Measurements from ENCODE around the gene CHCHD6. TPM values are rescaled to one million over a fixed set of nuclear protein-coding genes. Genes with fewer than 3 reads are reported as not detected.

CHCHD6 gene
- total RNA-seq, 1 donor from 2014 or later = 28.7 TPM

DNA sequence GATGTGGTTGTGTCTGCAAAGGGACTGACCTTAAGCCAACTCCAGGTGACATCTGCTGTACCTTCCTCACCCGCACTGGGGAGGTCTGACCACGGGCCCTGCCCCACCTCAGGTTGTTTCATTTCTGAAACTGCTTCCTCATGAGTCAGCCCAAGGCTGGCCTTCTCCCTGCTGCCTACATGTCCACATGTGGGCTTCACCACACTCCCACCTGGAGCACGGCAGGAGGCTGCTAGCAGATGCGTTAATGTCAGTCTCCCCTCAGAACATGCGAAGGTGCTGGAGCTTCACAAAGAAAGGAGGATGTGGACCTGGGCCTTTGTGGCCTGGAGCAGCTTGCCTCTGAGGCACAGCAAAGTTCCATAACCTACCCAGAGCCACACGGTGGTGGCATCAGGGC is 209.5 kb downstream of the CHCHD6 start:
- Histone ChIP-seq H3K36me3 (ENCODE audit: control insufficient read depth, insufficient read depth, low read length) (no peaks in the 10 kb centered on the region), H3K4me3 (ENCODE audit: low read depth, low read length) (no peak overlapping the region), H3K27me3 (ENCODE audit: control insufficient read depth, insufficient read depth, low read length) (no peaks in the 10 kb centered on the region)
- no peak for DNase-seq (ENCODE audit: low read depth)
- TF ChIP-seq, protein P1, sequence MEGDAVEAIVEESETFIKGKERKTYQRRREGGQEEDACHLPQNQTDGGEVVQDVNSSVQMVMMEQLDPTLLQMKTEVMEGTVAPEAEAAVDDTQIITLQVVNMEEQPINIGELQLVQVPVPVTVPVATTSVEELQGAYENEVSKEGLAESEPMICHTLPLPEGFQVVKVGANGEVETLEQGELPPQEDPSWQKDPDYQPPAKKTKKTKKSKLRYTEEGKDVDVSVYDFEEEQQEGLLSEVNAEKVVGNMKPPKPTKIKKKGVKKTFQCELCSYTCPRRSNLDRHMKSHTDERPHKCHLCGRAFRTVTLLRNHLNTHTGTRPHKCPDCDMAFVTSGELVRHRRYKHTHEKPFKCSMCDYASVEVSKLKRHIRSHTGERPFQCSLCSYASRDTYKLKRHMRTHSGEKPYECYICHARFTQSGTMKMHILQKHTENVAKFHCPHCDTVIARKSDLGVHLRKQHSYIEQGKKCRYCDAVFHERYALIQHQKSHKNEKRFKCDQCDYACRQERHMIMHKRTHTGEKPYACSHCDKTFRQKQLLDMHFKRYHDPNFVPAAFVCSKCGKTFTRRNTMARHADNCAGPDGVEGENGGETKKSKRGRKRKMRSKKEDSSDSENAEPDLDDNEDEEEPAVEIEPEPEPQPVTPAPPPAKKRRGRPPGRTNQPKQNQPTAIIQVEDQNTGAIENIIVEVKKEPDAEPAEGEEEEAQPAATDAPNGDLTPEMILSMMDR (IDR thresholded peaks at IDR 0.05; ENCODE audit: insufficient read depth, low read length, poor library complexity, severe bottlenecking) = no peak

DNA sequence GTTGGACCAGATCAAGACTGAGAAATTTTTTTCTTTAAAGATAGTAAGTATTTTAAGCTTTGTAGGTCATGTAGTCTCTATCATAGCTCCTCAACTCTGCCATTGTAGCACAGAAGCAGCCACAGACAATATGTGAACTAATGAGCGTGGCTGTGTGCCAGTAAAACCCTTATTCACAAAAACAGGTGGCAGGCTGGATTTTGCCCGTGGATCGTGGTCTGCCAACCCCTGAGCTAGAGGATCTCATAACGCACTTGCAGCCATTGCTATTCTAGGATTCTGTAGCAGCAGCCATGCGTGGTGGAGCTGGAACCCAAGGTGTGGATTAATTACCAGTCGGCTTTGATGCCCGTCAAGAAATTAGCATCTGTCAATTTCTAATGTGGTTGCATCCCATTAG is 210.2 kb downstream of the CHCHD6 start:
- Histone ChIP-seq H3K4me3 (ENCODE audit: low read depth, low read length) (no peak overlapping the region), H3K27me3 (ENCODE audit: control insufficient read depth, insufficient read depth, low read length) (no peaks in the 10 kb centered on the region), H3K36me3 (ENCODE audit: control insufficient read depth, insufficient read depth, low read length) (no peaks in the 10 kb centered on the region)
- DNase-seq (ENCODE audit: low read depth) = no peak
- TF ChIP-seq, protein P1 (IDR thresholded peaks at IDR 0.05; ENCODE audit: insufficient read depth, low read length, poor library complexity, severe bottlenecking) = no peak

DNA sequence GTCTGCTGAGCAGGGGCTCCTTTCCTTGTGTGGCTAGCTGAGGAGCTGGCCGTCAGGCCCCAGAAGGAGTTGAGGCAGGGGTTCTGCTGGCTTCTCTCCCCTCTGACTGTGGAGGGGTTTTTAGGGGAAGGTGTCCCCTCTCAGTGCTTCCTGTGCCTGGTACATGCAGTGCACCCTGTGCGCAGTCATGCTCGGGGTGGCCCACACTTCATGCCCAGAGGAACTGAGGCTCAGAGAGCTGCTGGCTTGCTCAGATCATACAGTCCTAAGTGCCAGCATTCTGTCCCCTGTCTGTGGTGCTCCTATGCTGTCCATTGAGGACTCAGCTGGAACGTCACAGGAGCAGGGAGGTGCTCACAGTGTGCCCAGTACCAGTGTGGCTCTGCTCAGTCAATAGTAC is 211.0 kb downstream of the CHCHD6 start:
- TF ChIP-seq, protein P1 (IDR thresholded peaks at IDR 0.05; ENCODE audit: insufficient read depth, low read length, poor library complexity, severe bottlenecking) = no peak
- H3K36me3 ChIP-seq (ENCODE audit: control insufficient read depth, insufficient read depth, low read length) = no peaks in the 10 kb centered on the region
- no peaks in the 10 kb centered on the region for H3K27me3 ChIP-seq (ENCODE audit: control insufficient read depth, insufficient read depth, low read length)
- DNase-seq (ENCODE audit: low read depth) = no peak
- H3K4me3 ChIP-seq (ENCODE audit: low read depth, low read length) = no peak overlapping the region

DNA sequence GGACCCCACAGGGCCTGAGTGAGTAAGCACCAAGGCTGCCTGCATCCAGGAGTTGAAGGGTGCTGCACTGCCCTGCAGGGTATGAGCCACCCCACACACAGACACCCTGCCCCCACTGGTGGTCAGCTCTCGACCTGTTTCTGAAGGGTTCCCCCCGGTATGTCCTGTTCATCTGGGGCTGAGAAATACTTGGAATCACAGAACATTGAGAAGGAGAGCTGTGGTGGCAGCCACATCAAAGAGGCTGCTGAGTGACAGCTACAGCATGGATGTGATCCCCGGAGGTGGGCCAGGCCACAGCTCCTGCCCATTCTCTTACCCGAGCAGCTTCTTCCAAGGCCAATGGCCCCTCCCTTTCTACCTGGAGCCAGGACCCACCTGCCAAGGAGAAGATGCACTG is 212.5 kb downstream of the CHCHD6 start:
- no peak for DNase-seq (ENCODE audit: low read depth)
- TF ChIP-seq, protein P1 (IDR thresholded peaks at IDR 0.05; ENCODE audit: insufficient read depth, low read length, poor library complexity, severe bottlenecking) = no peak

DNA sequence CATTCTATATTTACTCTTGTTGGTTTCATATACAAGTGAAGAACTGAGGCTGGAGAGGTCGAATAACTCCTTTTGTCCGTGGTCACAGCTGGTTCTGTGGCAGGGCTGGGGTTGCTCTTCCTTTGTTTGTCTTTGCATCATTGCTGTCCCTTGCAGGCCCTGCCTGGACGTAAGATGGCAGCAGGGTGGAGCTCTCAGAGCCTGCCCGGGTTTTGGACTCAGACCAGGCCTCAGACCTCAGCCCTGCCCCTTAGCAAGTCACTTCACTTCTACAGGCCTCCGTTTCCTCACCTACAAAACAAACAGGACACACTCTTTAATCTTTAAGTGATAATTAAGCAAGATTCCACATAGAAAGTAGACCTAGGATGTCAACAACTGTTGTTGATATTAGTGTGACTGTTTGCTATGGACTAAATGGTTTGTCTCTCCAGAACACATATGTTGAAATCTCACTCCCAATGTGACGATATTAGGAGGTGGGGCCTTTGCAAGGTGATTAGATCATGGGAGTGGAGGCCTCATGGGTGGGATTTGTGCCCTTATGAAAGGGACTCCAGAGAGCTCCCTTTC is 213.3 kb downstream of the CHCHD6 start:
- TF ChIP-seq, protein P1 (IDR thresholded peaks at IDR 0.05; ENCODE audit: insufficient read depth, low read length, poor library complexity, severe bottlenecking) = no peak
- no peaks in the 10 kb centered on the region for H3K27me3 ChIP-seq (ENCODE audit: control insufficient read depth, insufficient read depth, low read length)
- no peak overlapping the region for H3K4me3 ChIP-seq (ENCODE audit: low read depth, low read length)
- no peaks in the 10 kb centered on the region for H3K36me3 ChIP-seq (ENCODE audit: control insufficient read depth, insufficient read depth, low read length)
- DNase-seq (ENCODE audit: low read depth) = no peak

More for the DNA sequence above, 212.5 kb downstream of the CHCHD6 start:
- H3K4me3 ChIP-seq (ENCODE audit: low read depth, low read length) = no peak overlapping the region
- H3K36me3 ChIP-seq (ENCODE audit: control insufficient read depth, insufficient read depth, low read length) = no peaks in the 10 kb centered on the region
- H3K27me3 ChIP-seq (ENCODE audit: control insufficient read depth, insufficient read depth, low read length) = no peaks in the 10 kb centered on the region

DNA sequence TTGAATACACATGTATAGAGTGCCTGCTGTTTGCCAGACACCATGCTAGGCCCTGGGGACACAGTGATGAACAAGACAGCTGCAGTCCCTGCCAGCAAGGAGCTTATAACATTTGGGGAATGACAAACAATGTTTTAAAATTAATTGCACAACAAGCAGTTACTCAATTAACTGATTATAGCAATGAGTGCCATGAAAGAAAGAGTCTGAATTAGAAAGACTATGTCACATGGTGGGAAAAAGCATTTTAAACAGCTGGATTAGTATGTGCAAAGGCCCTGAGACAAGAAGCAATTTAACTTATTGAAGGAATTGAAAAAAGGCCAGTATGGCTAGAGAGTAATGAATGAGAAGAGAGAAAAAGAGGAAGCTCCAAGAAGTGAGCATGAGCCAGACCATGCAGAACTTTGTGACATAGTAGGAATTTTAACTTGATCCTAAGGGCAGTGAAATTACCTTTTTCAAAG is 214.3 kb downstream of the CHCHD6 start:
- Histone ChIP-seq H3K4me3 (ENCODE audit: low read depth, low read length) (no peak overlapping the region), H3K27me3 (ENCODE audit: control insufficient read depth, insufficient read depth, low read length) (no peaks in the 10 kb centered on the region), H3K36me3 (ENCODE audit: control insufficient read depth, insufficient read depth, low read length) (no peaks in the 10 kb centered on the region)
- DNase-seq (ENCODE audit: low read depth) = no peak
- TF ChIP-seq, protein P1 (IDR thresholded peaks at IDR 0.05; ENCODE audit: insufficient read depth, low read length, poor library complexity, severe bottlenecking) = no peak
